HG02852 (cell line): Measurements from ENCODE around the gene TMOD1.
A peak's percentile ranks its signal among the peaks of the same experiment; 100 is the strongest.

ENCODE experiments used
- ATAC-seq: cut with Tn5 transposase; IDR thresholded peaks from one replicate; pipeline ENCODE4 v1.9.1; 2021; ENCODE audit warnings: mild to moderate bottlenecking, moderate library complexity; ENCODE audit not compliant: unreplicated experiment

Gene TMOD1

DNA sequence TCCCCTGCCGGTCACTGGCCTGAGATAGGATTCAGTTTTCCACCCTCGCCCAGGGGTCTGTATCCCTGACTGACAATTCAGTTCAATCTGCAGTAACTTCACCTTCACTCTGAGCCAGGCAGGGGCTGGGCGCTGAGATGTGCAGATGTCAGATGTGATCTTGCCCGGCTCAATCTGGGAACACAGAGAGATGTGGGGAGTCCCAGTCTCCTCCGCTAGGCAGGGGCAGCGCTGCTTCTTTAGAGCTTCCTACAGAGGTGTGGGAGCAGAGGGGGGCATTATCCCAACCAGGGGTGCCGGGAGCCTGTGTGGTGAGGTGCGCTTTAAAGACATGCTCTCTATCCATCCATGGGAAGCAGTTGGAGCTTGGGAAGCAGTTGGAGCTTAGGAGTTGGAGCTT is 14.6 kb downstream of the TMOD1 start:
- no peak for ATAC-seq

- ATAC-seq: no peak
Observed at GRCh38 chr9:97517331-97518089, 16.0 kb downstream of the TMOD1 start.

- no peak for ATAC-seq
Observed at GRCh38 chr9:97518166-97518908, 16.9 kb downstream of the TMOD1 start.

DNA sequence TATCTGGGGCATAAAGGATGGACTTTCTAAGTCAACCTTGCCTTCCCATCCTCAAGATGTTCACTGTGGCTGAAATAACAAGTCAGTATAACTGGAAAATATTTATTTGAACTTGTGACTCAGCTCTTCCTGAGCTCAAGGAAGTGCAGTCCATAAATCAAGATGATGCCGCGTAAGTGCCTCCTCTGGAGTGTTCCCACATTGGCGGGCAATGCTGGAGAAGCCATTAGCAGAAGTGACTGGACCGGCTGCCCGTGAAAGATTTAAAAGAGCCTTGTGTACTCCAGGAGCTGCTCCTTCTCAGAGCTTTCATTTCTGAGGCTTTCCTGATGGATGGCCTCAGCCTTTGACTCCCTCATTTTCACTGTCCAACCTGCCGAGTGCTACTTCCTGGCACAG is 17.4 kb downstream of the TMOD1 start:
- ATAC-seq: no peak

DNA sequence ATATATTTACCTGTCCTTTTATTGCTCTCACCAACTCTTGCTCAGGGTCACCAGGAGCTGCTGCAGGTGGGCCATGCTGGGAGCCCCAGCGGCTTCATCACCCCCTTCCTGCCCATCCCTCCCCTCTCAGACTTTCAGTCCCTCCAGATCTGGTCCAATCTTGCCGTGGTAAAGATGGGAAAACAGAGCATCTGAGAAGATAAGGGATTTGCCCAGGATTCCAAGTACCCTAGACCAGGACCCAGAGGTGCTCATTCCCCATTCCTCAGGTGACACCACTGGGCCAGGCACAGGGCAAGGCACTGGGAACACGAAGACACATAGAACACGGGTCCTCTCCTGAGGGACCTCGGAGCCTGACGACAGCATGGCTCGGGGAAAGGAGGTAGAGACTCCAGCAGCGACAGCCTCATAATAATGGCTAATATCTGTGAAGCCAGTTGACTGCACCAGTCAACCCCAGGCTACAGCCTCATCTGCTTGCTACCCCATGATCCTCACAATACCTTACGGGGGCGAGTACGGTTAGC is 18.0 kb downstream of the TMOD1 start:
- ATAC-seq: no peak

- no peak for ATAC-seq
Observed at GRCh38 chr9:97521576-97522333, 20.3 kb downstream of the TMOD1 start.

GRCh38 chr9:97524424-97524823 is 23.0 kb downstream of the TMOD1 start:
- ATAC-seq: no peak

DNA sequence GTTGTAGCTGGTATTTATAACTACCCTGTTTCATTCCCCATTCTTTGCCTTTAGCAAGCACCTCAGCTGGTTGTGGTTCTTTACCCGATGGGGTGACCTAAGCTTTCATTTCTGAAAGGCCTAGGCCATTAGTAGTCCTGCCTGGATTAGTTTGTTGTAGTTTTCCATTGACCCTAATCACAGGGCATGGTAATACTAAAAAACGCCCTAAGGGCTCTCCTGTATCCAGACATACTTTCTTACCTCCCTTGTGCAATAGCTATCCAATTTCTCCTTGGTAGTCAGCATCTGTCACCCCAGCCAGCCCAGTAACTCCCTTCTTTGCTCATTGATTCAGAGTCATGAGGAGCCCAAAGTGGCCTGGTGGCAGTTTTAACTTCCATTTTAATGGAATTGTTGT is 24.0 kb downstream of the TMOD1 start:
- ATAC-seq: no peak

GRCh38 chr9:97526895-97527575 is 25.6 kb downstream of the TMOD1 start:
- ATAC-seq: no peak

DNA sequence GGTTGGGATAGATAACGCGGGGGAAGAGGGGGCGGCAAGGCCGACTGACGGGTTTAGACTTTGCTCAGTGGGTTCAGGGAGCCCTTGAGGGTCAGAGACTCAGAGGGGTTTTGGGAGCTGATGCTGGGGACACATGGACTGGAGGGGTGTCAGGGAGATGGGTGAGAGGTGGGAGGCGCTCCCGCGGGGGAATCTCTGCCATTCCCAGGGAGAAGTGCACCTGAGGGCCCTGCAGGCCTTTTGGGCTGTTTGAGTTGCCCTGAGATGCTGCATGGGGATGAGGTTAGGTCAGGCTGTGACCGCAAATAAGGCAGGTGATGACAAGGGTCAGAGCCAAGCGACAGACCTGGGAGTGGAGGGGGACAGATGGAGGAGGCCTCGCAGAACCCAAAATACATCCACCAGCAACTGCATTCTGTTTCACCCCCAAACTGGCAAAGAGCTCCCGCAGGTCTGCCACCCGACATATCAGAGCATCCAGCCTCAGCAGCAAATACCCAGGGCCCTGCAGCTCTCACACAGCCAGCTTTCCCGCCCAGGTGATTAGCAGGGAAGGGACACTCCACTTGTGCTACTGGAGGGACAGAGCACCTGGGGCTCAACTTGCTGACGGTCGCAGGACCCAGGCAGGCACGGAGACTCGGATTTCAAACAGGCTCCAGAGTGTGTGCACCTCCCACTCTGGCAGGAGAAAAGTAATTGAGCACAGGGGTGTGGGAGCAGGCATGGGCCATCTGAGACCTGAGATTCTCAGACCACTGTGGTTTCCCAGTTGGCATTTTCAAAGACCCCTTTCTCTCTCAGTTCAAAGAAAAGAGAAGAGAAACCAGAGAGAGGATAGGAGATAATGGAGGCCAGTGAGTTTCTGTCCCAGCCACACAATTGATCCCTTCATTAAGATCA is 26.4 kb downstream of the TMOD1 start:
- ATAC-seq: peak; percentile 29

- peak; percentile 30 for ATAC-seq
Observed at GRCh38 chr9:97528529-97529230, 27.2 kb downstream of the TMOD1 start.

- peak; percentile 85 for ATAC-seq
Observed at GRCh38 chr9:97529363-97530076, 28.1 kb downstream of the TMOD1 start.

GRCh38 chr9:97531888-97532376 is 30.5 kb downstream of the TMOD1 start:
- ATAC-seq: no peak

- no peak for ATAC-seq
Observed at GRCh38 chr9:97534185-97534584, 32.7 kb downstream of the TMOD1 start.

DNA sequence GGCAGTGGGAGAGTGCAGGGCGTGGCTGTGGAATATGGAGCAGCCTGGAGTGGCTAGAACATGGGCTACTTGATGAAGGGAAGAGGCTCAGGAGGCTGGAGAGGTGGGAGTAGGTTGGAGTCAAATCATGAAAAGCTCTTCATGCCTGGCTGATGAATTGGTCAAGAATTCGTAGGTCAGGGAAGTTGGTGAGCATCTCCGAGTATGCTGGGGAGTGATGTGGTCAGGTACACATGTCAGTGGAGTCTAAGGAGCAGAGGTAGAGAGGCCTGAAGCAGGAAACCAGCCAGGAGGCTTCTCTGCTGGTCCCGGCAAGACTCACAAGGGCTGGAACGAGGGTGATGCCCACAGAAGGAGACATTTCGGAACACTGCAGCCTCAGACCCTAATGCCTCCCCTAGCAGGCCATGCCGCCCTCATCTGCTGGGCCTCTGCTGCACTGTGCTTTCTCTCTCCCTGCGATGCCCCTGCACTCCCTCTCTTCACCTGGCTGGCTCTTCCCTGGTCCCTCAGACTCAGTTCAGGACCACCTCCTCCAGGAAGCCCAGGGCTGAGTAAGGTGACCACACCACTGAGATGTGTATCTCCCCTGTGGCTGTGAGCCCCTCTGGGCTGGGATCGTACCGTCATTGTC is 33.6 kb downstream of the TMOD1 start:
- no peak for ATAC-seq

- ATAC-seq: no peak
Observed at GRCh38 chr9:97535771-97536170, 34.3 kb downstream of the TMOD1 start.

GRCh38 chr9:97536480-97536879 is 35.0 kb downstream of the TMOD1 start:
- no peak for ATAC-seq

DNA sequence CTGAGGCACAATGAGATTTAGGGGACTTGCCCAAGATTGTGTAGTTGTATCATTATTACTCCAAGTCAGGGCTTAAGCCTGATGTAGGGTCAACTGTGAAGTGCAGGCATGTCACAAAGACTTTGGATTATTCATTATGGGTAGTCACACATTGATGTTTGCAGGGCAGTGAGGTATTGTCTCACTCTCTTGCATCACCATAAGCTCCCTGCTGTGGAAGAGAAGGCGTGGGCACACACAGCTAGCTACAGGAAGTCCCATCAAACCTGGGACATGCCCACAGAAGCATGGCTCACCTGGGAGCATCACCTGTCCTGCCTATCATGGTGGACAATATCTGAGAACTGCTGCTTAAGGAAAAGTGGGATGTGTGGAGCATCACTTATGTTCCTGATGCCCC is 42.1 kb downstream of the TMOD1 start:
- no peak for ATAC-seq
